ENCODE data around the gene TUBGCP6.

The TUBGCP6 gene

GRCh38 chr22:50286701-50287318 is 42.0 kb upstream of the TUBGCP6 start:
- H3K27ac ChIP-seq (ENCODE audit: low read depth, low read length): no peak overlapping the region
- no peak overlapping the region for H3K9ac ChIP-seq (ENCODE audit: low read depth in 1 of 2, low read length in 2 of 2)
- no peaks in the 10 kb centered on the region for H3K9me3 ChIP-seq (ENCODE audit: control insufficient read depth in 1 of 2, low read length in 2 of 2)
- H3K4me3 ChIP-seq (ENCODE audit: low read depth in 1 of 2, low read length in 2 of 2): no peak overlapping the region
- H3K4me1 ChIP-seq (ENCODE audit: control insufficient read depth in 1 of 2, insufficient read depth in 2 of 2, low read length in 2 of 2): peaks cover 6 to 7% of the 10 kb centered on the region in 2 donors
- H3K27me3 ChIP-seq (ENCODE audit: control insufficient read depth in 1 of 2, insufficient read depth in 2 of 2, low read length in 2 of 2): no peaks in the 10 kb centered on the region
- H3K36me3 ChIP-seq (ENCODE audit: control insufficient read depth in 1 of 2, insufficient read depth in 2 of 2, low read length in 2 of 2): peaks cover 25 to 86% of the 10 kb centered on the region in 2 donors

- peaks cover 6 to 7% of the 10 kb centered on the region in 2 donors for H3K4me1 ChIP-seq (ENCODE audit: control insufficient read depth in 1 of 2, insufficient read depth in 2 of 2, low read length in 2 of 2)
- H3K27ac ChIP-seq (ENCODE audit: low read depth, low read length): no peak overlapping the region
- H3K9me3 ChIP-seq (ENCODE audit: control insufficient read depth in 1 of 2, low read length in 2 of 2): no peaks in the 10 kb centered on the region
- no peak overlapping the region for H3K4me3 ChIP-seq (ENCODE audit: low read depth in 1 of 2, low read length in 2 of 2)
- H3K27me3 ChIP-seq (ENCODE audit: control insufficient read depth in 1 of 2, insufficient read depth in 2 of 2, low read length in 2 of 2): no peaks in the 10 kb centered on the region
- H3K9ac ChIP-seq (ENCODE audit: low read depth in 1 of 2, low read length in 2 of 2): no peak overlapping the region
- H3K36me3 ChIP-seq (ENCODE audit: control insufficient read depth in 1 of 2, insufficient read depth in 2 of 2, low read length in 2 of 2): peaks cover 30 to 87% of the 10 kb centered on the region in 2 donors
These were observed 41.5 kb upstream of the TUBGCP6 start for GRCh38 chr22:50286275-50286674.

GRCh38 chr22:50285568-50286229 is 40.9 kb upstream of the TUBGCP6 start:
- Histone ChIP-seq H3K9me3 (ENCODE audit: control insufficient read depth in 1 of 2, low read length in 2 of 2) (no peaks in the 10 kb centered on the region), H3K36me3 (ENCODE audit: control insufficient read depth in 1 of 2, insufficient read depth in 2 of 2, low read length in 2 of 2) (peaks cover 28 to 88% of the 10 kb centered on the region in 2 donors), H3K27me3 (ENCODE audit: control insufficient read depth in 1 of 2, insufficient read depth in 2 of 2, low read length in 2 of 2) (no peaks in the 10 kb centered on the region), H3K27ac (ENCODE audit: low read depth, low read length) (no peak overlapping the region), H3K4me1 (ENCODE audit: control insufficient read depth in 1 of 2, insufficient read depth in 2 of 2, low read length in 2 of 2) (peaks cover 6 to 7% of the 10 kb centered on the region in 2 donors), H3K9ac (ENCODE audit: low read depth in 1 of 2, low read length in 2 of 2) (no peak overlapping the region), H3K4me3 (ENCODE audit: low read depth in 1 of 2, low read length in 2 of 2) (no peak overlapping the region)

GRCh38 chr22:50284479-50284878 is 39.7 kb upstream of the TUBGCP6 start:
- H3K36me3 ChIP-seq (ENCODE audit: control insufficient read depth in 1 of 2, insufficient read depth in 2 of 2, low read length in 2 of 2): peaks cover 18 to 84% of the 10 kb centered on the region in 2 donors
- no peaks in the 10 kb centered on the region for H3K9me3 ChIP-seq (ENCODE audit: control insufficient read depth in 1 of 2, low read length in 2 of 2)
- no peak overlapping the region for H3K4me3 ChIP-seq (ENCODE audit: low read depth in 1 of 2, low read length in 2 of 2)
- H3K9ac ChIP-seq (ENCODE audit: low read depth in 1 of 2, low read length in 2 of 2): no peak overlapping the region
- H3K4me1 ChIP-seq (ENCODE audit: control insufficient read depth in 1 of 2, insufficient read depth in 2 of 2, low read length in 2 of 2): peaks cover 6 to 7% of the 10 kb centered on the region in 2 donors
- H3K27ac ChIP-seq (ENCODE audit: low read depth, low read length): no peak overlapping the region
- H3K27me3 ChIP-seq (ENCODE audit: control insufficient read depth in 1 of 2, insufficient read depth in 2 of 2, low read length in 2 of 2): no peaks in the 10 kb centered on the region

GRCh38 chr22:50283821-50284220 is 39.0 kb upstream of the TUBGCP6 start:
- Histone ChIP-seq H3K9me3 (ENCODE audit: control insufficient read depth in 1 of 2, low read length in 2 of 2) (no peaks in the 10 kb centered on the region), H3K27me3 (ENCODE audit: control insufficient read depth in 1 of 2, insufficient read depth in 2 of 2, low read length in 2 of 2) (no peaks in the 10 kb centered on the region), H3K4me1 (ENCODE audit: control insufficient read depth in 1 of 2, insufficient read depth in 2 of 2, low read length in 2 of 2) (peaks cover 6 to 7% of the 10 kb centered on the region in 2 donors), H3K36me3 (ENCODE audit: control insufficient read depth in 1 of 2, insufficient read depth in 2 of 2, low read length in 2 of 2) (peaks cover 15 to 84% of the 10 kb centered on the region in 2 donors), H3K9ac (ENCODE audit: low read depth in 1 of 2, low read length in 2 of 2) (no peak overlapping the region), H3K4me3 (ENCODE audit: low read depth in 1 of 2, low read length in 2 of 2) (no peak overlapping the region), H3K27ac (ENCODE audit: low read depth, low read length) (no peak overlapping the region)

- Histone ChIP-seq H3K27ac (ENCODE audit: low read depth, low read length) (no peak overlapping the region), H3K4me1 (ENCODE audit: control insufficient read depth in 1 of 2, insufficient read depth in 2 of 2, low read length in 2 of 2) (peaks cover 6 to 7% of the 10 kb centered on the region in 2 donors), H3K27me3 (ENCODE audit: control insufficient read depth in 1 of 2, insufficient read depth in 2 of 2, low read length in 2 of 2) (no peaks in the 10 kb centered on the region), H3K9me3 (ENCODE audit: control insufficient read depth in 1 of 2, low read length in 2 of 2) (no peaks in the 10 kb centered on the region), H3K9ac (ENCODE audit: low read depth in 1 of 2, low read length in 2 of 2) (no peak overlapping the region), H3K36me3 (ENCODE audit: control insufficient read depth in 1 of 2, insufficient read depth in 2 of 2, low read length in 2 of 2) (peaks cover 15 to 84% of the 10 kb centered on the region in 2 donors), H3K4me3 (ENCODE audit: low read depth in 1 of 2, low read length in 2 of 2) (no peak overlapping the region)
These were observed 37.7 kb upstream of the TUBGCP6 start for GRCh38 chr22:50282361-50283155.

- H3K4me1 ChIP-seq (ENCODE audit: control insufficient read depth in 1 of 2, insufficient read depth in 2 of 2, low read length in 2 of 2): peaks cover 6 to 7% of the 10 kb centered on the region in 2 donors
- no peak overlapping the region for H3K4me3 ChIP-seq (ENCODE audit: low read depth in 1 of 2, low read length in 2 of 2)
- no peaks in the 10 kb centered on the region for H3K9me3 ChIP-seq (ENCODE audit: control insufficient read depth in 1 of 2, low read length in 2 of 2)
- H3K27me3 ChIP-seq (ENCODE audit: control insufficient read depth in 1 of 2, insufficient read depth in 2 of 2, low read length in 2 of 2): no peaks in the 10 kb centered on the region
- no peak overlapping the region for H3K27ac ChIP-seq (ENCODE audit: low read depth, low read length)
- H3K36me3 ChIP-seq (ENCODE audit: control insufficient read depth in 1 of 2, insufficient read depth in 2 of 2, low read length in 2 of 2): peaks cover 15 to 83% of the 10 kb centered on the region in 2 donors
- H3K9ac ChIP-seq (ENCODE audit: low read depth in 1 of 2, low read length in 2 of 2): no peak overlapping the region
These were observed 37.1 kb upstream of the TUBGCP6 start for GRCh38 chr22:50281957-50282356.

- H3K36me3 ChIP-seq (ENCODE audit: control insufficient read depth in 1 of 2, insufficient read depth in 2 of 2, low read length in 2 of 2): peaks cover 15 to 79% of the 10 kb centered on the region in 2 donors
These were observed 36.5 kb upstream of the TUBGCP6 start for GRCh38 chr22:50281384-50281760.

GRCh38 chr22:50280708-50281383 is 36.0 kb upstream of the TUBGCP6 start:
- H3K27ac ChIP-seq (ENCODE audit: low read depth, low read length): no peak overlapping the region
- H3K36me3 ChIP-seq (ENCODE audit: control insufficient read depth in 1 of 2, insufficient read depth in 2 of 2, low read length in 2 of 2): peaks cover 14 to 77% of the 10 kb centered on the region in 2 donors
- no peaks in the 10 kb centered on the region for H3K27me3 ChIP-seq (ENCODE audit: control insufficient read depth in 1 of 2, insufficient read depth in 2 of 2, low read length in 2 of 2)
- no peak overlapping the region for H3K4me3 ChIP-seq (ENCODE audit: low read depth in 1 of 2, low read length in 2 of 2)
- peaks cover 6 to 7% of the 10 kb centered on the region in 2 donors for H3K4me1 ChIP-seq (ENCODE audit: control insufficient read depth in 1 of 2, insufficient read depth in 2 of 2, low read length in 2 of 2)
- H3K9ac ChIP-seq (ENCODE audit: low read depth in 1 of 2, low read length in 2 of 2): no peak overlapping the region
- no peaks in the 10 kb centered on the region for H3K9me3 ChIP-seq (ENCODE audit: control insufficient read depth in 1 of 2, low read length in 2 of 2)

More at GRCh38 chr22:50281384-50281760, 36.5 kb upstream of the TUBGCP6 start:
- Histone ChIP-seq H3K27ac (ENCODE audit: low read depth, low read length) (no peak overlapping the region), H3K4me3 (ENCODE audit: low read depth in 1 of 2, low read length in 2 of 2) (no peak overlapping the region), H3K9ac (ENCODE audit: low read depth in 1 of 2, low read length in 2 of 2) (no peak overlapping the region), H3K9me3 (ENCODE audit: control insufficient read depth in 1 of 2, low read length in 2 of 2) (no peaks in the 10 kb centered on the region), H3K27me3 (ENCODE audit: control insufficient read depth in 1 of 2, insufficient read depth in 2 of 2, low read length in 2 of 2) (no peaks in the 10 kb centered on the region), H3K4me1 (ENCODE audit: control insufficient read depth in 1 of 2, insufficient read depth in 2 of 2, low read length in 2 of 2) (peaks cover 6 to 7% of the 10 kb centered on the region in 2 donors)

Data from duodenal mucosa (tissue), 2 donors.